ENCODE measurements around the gene GRM8. TPM values are rescaled to one million over a fixed set of nuclear protein-coding genes. Genes with fewer than 3 reads are reported as not detected.
"Not testable (repeated sequence)": the region's sequence is repeated elsewhere in the genome, so short reads cannot be mapped to it uniquely, and the experiment has no call there.

The GRM8 gene
- total RNA-seq, 1 donor from 2014 or later, result not detected

GRCh38 chr7:126690104-126690503 lies 562.6 kb downstream of the GRM8 start:
- no peak overlapping the region for H3K4me3 ChIP-seq (ENCODE audit: low read depth, low read length)
- DNase-seq (ENCODE audit: low read depth), result no peak
- TF ChIP-seq, protein P1, sequence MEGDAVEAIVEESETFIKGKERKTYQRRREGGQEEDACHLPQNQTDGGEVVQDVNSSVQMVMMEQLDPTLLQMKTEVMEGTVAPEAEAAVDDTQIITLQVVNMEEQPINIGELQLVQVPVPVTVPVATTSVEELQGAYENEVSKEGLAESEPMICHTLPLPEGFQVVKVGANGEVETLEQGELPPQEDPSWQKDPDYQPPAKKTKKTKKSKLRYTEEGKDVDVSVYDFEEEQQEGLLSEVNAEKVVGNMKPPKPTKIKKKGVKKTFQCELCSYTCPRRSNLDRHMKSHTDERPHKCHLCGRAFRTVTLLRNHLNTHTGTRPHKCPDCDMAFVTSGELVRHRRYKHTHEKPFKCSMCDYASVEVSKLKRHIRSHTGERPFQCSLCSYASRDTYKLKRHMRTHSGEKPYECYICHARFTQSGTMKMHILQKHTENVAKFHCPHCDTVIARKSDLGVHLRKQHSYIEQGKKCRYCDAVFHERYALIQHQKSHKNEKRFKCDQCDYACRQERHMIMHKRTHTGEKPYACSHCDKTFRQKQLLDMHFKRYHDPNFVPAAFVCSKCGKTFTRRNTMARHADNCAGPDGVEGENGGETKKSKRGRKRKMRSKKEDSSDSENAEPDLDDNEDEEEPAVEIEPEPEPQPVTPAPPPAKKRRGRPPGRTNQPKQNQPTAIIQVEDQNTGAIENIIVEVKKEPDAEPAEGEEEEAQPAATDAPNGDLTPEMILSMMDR (conservative IDR thresholded peaks at IDR 0.05; ENCODE audit: low read depth, low read length), result no peak

- no peak for DNase-seq (ENCODE audit: low read depth)
- TF ChIP-seq, protein P1 (conservative IDR thresholded peaks at IDR 0.05; ENCODE audit: low read depth, low read length), result no peak
- H3K4me3 ChIP-seq (ENCODE audit: low read depth, low read length), result no peak overlapping the region
Measured at GRCh38 chr7:126689037-126689436, 563.7 kb downstream of the GRM8 start.

GRCh38 chr7:126686474-126686873 lies 566.3 kb downstream of the GRM8 start:
- TF ChIP-seq, protein P1 (conservative IDR thresholded peaks at IDR 0.05; ENCODE audit: low read depth, low read length), result no peak
- no peak for DNase-seq (ENCODE audit: low read depth)
- no peak overlapping the region for H3K4me3 ChIP-seq (ENCODE audit: low read depth, low read length)

DNA sequence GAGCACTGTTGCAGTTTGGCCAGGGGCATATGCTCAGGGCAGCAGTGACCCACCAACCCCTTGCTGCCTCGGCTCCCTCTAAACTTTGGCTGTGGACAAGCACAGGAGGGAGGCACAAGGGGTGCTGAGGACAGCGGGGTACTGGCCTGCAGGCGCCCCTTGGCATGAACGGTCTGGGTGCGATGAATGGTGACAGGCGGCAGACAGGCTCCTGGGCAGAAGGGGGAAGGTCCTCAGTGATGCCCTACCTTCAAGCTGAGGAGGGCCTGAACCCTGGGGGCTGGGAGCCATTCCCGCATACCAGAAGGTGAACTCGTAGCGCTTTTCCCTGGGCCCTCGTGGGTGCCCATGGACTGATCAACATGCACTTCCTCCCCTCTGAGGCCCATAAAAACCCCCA lies 567.1 kb downstream of the GRM8 start:
- no peak for DNase-seq (ENCODE audit: low read depth)
- H3K4me3 ChIP-seq (ENCODE audit: low read depth, low read length), result no peak overlapping the region
- TF ChIP-seq, protein P1 (conservative IDR thresholded peaks at IDR 0.05; ENCODE audit: low read depth, low read length), result no peak

- H3K4me3 ChIP-seq (ENCODE audit: low read depth, low read length), result no peak overlapping the region
- no peak for DNase-seq (ENCODE audit: low read depth)
- TF ChIP-seq, protein P1 (conservative IDR thresholded peaks at IDR 0.05; ENCODE audit: low read depth, low read length), result no peak
Measured at GRCh38 chr7:126685018-126685573, 567.6 kb downstream of the GRM8 start.

DNA sequence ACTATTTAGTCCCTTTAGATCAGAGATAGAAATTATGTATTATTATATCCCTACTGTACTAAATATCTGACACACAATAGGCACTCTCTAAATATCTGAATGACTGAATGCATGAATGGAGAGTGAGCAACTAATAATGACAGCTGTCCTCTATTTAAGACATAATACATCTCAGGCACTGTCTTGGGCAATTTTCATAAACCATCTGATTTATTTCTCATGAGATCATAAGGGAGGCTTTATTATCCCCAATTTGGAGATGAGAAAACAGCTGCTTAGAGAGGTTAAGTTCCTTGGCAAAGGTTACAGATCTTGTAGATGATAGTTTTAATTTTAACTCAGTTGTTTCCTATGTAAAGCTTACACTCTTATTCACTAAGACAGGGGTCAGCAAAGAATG lies 570.6 kb downstream of the GRM8 start:
- TF ChIP-seq, protein P1 (conservative IDR thresholded peaks at IDR 0.05; ENCODE audit: low read depth, low read length), result no peak
- H3K4me3 ChIP-seq (ENCODE audit: low read depth, low read length), result no peak overlapping the region
- no peak for DNase-seq (ENCODE audit: low read depth)

- DNase-seq (ENCODE audit: low read depth), result not testable (repeated sequence)
Measured at GRCh38 chr7:126668762-126669161, 584.0 kb downstream of the GRM8 start.

More at GRCh38 chr7:126668762-126669161, 584.0 kb downstream of the GRM8 start:
- H3K4me3 ChIP-seq (ENCODE audit: low read depth, low read length), result not testable (repeated sequence)
